GM04504 (cell line): Measurements from ENCODE around the gene ADGRD1.

ENCODE experiments used
- DNase-seq: peaks from one replicate; pipeline ENCODE4 v3.0.0-alpha.2; 2012; ENCODE audit warnings: low read depth

The ADGRD1 gene

GRCh38 chr12:131135786-131136538 is 182.3 kb downstream of the ADGRD1 start:
- DNase-seq: no peak

DNA sequence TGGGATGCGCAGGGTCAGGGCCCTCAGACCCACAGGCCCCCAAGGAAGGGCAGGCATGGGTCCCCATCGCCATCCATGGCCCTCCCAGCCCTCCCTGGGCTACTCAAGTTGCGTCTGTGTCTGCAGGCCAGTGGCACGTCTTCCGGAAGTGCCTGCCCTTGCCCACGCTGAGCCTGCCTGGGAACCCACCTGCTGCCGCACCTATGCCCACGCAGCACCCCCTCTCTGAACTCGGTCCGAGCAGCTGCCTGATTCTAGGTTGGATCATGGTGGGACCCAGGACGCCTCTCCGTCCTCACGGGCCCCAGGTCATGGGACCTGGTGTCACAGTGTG is 182.8 kb downstream of the ADGRD1 start:
- no peak for DNase-seq

DNA sequence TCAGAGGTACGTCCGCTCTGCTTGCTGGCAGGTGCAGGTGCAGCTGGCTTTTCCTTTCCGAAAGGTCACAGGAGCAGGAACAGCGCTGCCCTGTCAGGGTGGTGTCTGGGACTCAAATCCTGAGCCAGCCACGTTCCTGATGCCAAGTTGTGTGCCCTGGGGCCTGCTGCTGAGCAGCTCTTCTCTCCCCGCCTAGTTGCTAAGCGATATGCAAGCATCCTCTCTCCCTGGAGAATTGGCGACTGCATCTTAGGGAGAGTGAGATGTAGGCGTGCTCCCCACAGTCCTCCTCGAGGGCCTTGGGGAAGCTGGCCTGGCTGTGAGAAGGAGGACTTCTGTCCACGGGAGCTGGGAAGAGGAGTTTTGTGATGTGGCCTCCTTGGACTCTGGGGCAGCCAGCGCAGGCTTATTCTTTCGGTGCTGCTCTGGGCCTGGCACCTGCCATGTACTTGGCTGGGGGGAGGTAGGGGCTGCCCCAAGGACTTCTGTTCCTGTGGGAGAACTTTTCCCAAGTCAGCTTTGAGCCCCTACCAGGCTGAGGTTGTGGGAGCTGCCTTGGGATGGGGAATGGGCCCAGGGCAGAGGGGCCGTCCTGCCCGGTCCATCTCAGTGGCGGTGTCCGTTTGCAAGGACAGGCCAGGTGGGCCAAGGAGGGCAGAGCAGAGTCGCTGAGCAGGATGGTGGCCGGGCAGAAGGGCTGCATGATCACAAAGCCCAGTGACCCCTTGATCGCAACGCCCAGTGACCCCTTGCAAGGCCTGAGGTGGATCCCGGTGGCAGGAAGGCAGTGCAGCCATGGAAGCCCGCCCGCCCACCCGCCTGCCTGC is 183.5 kb downstream of the ADGRD1 start:
- no peak for DNase-seq

DNA sequence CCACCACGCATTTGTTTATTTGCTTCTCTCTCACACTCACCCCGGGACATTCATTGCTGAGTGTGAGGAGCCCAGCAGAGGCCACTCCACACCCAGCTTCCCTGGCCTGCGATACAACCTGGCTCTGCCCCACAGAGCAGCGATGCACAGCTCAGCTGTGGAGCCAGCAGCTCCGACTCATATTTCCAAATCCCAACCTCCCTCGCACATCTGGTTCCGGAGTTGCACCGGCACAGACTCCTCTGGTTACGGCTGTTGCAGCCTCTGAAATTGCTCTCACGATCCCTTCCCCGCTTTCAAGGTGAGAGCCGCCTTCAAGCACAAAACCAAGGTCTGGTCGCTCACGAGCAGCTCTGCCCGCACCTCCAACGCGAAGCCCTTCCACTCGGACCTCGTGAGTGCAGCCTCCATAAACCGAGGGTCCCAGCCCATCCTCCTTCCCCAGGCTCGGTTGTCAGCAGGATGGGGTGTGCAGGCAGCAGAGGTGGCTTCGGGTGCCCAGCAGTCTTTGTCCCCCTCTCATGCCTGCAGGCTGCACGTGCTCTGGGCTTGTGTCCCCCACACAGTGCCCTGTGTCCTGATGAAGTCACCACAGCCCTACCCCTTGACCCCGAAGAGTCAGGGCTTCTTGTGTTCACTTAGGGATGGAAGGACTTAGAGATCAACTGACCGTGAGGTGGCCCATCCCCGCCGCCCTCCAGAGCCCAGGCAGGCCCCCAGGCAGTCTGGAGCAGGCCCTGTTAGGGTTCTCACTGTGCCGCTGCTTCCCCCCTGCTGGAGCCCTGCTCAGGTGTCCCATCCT is 184.3 kb downstream of the ADGRD1 start:
- no peak for DNase-seq

- DNase-seq: no peak
These were observed 185.1 kb downstream of the ADGRD1 start for GRCh38 chr12:131138638-131139362.

- no peak for DNase-seq
These were observed 185.8 kb downstream of the ADGRD1 start for GRCh38 chr12:131139363-131140068.

DNA sequence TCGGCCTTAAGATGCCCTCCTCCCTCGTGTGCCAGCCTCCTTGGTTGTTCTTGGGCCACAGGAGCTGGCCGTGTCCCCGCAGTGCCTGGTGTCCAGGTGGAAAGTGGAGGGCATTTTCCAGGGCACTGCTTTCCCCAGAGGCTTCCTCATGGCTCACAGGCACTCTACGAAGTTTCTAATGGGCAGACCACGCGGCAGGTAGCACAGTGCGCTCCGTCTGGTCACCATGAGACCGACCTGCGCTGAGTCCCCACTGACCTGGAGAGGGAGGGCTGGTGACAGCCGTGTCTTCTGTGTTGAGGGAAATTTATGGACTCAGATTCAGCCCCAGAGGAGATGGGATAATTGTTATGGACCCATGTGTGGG is 186.3 kb downstream of the ADGRD1 start:
- no peak for DNase-seq

DNA sequence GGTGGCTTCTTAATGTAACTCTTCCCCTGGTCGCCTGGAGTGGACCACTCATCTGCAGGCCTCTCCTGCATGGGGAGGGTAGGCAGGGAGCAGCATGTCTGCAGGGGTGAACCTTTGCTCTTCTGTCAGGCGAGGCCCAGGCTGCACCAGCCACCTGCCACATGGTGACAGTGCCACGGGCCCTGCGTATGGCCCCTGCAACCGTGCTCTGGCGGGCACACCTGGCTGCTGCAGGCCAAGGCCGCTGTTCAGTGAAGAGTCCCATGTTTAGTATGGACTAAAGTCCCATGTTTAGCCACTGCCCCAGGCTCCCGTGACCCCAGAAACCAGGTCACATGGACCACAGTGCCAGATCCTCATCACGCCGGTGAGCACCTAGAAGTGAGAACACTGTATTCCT is 187.0 kb downstream of the ADGRD1 start:
- DNase-seq: no peak

DNA sequence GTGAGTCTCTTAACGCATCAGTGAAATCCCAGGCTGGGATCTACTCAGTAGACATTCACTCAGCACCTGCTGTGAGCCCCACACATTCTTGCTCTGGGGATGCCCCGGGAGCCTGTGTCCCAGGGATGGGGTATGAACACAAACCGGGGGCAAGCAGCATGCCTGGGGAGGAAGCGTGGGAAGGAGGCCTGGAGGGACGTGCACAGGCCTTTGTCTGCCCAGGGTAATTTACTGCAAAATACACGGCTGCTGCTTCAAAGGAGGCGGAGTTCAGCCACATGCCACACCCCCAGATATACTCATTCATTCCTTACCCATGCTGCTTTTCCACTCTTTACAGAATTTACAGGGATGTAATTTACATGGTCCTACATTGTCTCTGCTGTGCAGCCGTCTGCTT is 187.8 kb downstream of the ADGRD1 start:
- no peak for DNase-seq

DNA sequence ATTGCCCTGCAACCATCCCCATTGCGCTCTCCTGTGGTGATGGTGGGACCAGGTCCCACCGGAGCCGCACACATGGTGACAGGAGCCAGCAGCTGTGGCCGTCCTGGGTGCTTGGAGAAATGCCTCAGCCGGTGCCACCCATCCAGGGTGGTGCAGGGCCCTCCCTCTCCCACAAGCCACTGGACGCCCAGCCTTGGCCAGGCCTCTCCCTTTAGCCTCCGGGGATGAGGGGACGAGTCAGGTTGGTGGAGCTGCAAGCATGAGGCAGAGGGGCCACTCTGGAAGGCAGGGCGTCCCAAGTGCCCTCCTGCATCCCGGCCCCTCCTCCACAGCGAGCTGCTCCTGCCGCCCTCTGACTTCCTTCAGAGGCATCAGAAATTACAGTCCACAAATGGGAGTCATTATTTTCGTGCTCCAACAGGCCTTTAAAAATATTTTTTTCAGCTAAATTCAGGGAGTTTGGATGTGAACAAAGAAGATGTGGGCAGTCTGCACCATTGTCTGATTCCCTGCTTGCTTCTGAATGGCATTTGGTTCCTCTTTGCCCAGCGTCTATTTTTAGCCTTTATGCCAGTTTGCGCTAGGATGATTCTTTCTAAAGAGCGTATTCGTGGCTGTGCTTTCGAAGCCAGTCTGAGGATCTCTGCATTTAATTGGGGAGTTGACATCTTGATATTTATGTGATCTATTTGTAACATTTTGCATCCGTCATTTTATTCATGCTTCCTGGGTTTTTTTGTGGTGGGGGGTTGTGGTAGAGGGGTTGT is 189.4 kb downstream of the ADGRD1 start:
- no peak for DNase-seq

- DNase-seq: no peak
These were observed 192.5 kb downstream of the ADGRD1 start for GRCh38 chr12:131146173-131146675.

- DNase-seq: no peak
These were observed 193.6 kb downstream of the ADGRD1 start for GRCh38 chr12:131147293-131147692.

DNA sequence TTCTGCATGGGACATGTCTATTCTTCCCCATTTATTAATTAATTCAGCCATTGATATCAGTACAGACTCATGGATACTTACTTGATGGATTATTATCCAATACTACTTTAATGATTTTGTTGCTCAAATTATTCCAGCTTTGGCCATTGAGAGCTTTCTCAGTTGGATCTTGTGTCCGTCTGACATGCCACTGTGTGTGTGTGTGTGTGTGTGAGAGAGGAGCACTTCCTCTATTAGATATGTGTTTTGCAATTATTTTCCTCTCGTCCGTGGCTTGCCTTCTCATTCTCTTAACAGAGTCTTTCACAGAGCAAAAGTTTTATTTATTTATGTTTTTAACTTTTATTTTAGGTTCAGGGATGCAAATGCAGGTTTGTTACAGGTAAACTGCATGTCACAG is 194.2 kb downstream of the ADGRD1 start:
- no peak for DNase-seq

GRCh38 chr12:131151558-131152345 is 198.0 kb downstream of the ADGRD1 start:
- no peak for DNase-seq

GRCh38 chr12:131152587-131152986 is 198.9 kb downstream of the ADGRD1 start:
- DNase-seq: no peak

DNA sequence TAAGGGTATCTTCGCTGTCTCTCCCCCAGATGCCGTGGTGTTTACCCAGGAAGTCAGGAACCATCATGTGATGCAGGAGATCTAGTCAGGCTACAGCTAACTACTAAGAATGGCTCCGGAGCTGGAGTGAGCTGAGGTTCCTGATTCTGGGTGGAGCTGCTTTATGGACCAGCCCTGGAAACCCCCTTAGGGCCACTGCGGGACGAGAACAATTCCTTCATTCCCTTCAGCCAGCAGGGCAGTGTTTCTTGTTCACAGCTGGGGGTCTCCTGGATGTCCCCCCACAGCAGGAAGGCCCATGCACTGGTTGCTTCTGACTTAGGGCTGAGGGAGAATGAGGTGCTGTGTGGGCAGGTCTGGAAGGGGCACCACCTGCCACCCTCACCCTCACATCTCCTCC is 199.3 kb downstream of the ADGRD1 start:
- no peak for DNase-seq

GRCh38 chr12:131153956-131154355 is 200.2 kb downstream of the ADGRD1 start:
- no peak for DNase-seq

- DNase-seq: no peak
These were observed 201.4 kb downstream of the ADGRD1 start for GRCh38 chr12:131155131-131155530.

GRCh38 chr12:131157743-131158142 is 204.0 kb downstream of the ADGRD1 start:
- DNase-seq: no peak

GRCh38 chr12:131159660-131160059 is 206.0 kb downstream of the ADGRD1 start:
- no peak for DNase-seq
